ENCODE results near the gene CCNL1. TPM values are rescaled to one million over a fixed set of nuclear protein-coding genes. Genes with fewer than 3 reads are reported as not detected.

Gene CCNL1
- total and polyA plus RNA-seq, 2 of the 8 experiments (the other 6 are each of a cell fraction or from before 2014, with no cell fraction given), result 64.5 to 68.6 TPM

GRCh38 chr3:157180262-157180661, 20.3 kb upstream of the CCNL1 start (continued):
- TF ChIP-seq MAFK (IDR thresholded peaks at IDR 0.05; ENCODE audit: low read depth, low read length) (no peak), EGR1 (IDR thresholded peaks at IDR 0.05; ENCODE audit: borderline replicate concordance, low read depth, low read length) (no peak), E2F6 (IDR thresholded peaks at IDR 0.05) (no peak), JUN (IDR thresholded peaks at IDR 0.05; ENCODE audit: low read depth, low read length) (no peak), SP2 (IDR thresholded peaks at IDR 0.05; ENCODE audit: low read length) (no peak), POU5F1 (IDR thresholded peaks at IDR 0.05; ENCODE audit: low read depth, low read length) (no peak), BRCA1 (IDR thresholded peaks at IDR 0.05; ENCODE audit: low read depth, low read length) (no peak), CHD1 (IDR thresholded peaks at IDR 0.05; ENCODE audit: low read depth, low read length) (no peak)
